Measurements from ENCODE around the gene SORBS1. TPM values are rescaled to one million over a fixed set of nuclear protein-coding genes. Genes with fewer than 3 reads are reported as not detected.

SORBS1 gene
- polyA plus RNA-seq, 1 donor from 2014 or later = 39.5 TPM

GRCh38 chr10:95562341-95562965 is 1.3 kb upstream of the SORBS1 start:
- Histone ChIP-seq H3K9ac (ENCODE audit: low read length) (no peak overlapping the region), H3K4me3 (ENCODE audit: low read length) (no peak overlapping the region), H3K9me2 (ENCODE audit: insufficient read depth, low read length) (no peaks in the 10 kb centered on the region), H3K27ac (ENCODE audit: low read length) (no peak overlapping the region), H3F3A (ENCODE audit: insufficient read depth, low read length, poor library complexity, severe bottlenecking) (no peaks in the 10 kb centered on the region), H3K9me3 (ENCODE audit: low read length) (no peaks in the 10 kb centered on the region), H3K27me3 (ENCODE audit: insufficient read depth, low read depth, low read length) (no peaks in the 10 kb centered on the region), H2AFZ (ENCODE audit: low read depth, low read length) (no peak overlapping the region), H4K20me1 (ENCODE audit: insufficient read depth) (no peaks in the 10 kb centered on the region), H3K36me3 (ENCODE audit: insufficient read depth, low read length) (no peaks in the 10 kb centered on the region), H3K4me2 (ENCODE audit: low read length) (no peak overlapping the region), H3K79me2 (replicated peaks; ENCODE audit: insufficient read depth, low read length) (peaks cover 9% of the 10 kb centered on the region)
- TF ChIP-seq RAD21 (conservative IDR thresholded peaks at IDR 0.05) (no peak), MXI1 (conservative IDR thresholded peaks at IDR 0.05; ENCODE audit: poor library complexity, severe bottlenecking) (no peak), SMC3 (conservative IDR thresholded peaks at IDR 0.05; ENCODE audit: poor library complexity) (no peak), EZH2 (IDR thresholded peaks at IDR 0.05; ENCODE audit: borderline replicate concordance, insufficient read depth, low read length, poor library complexity, severe bottlenecking) (no peak), POLR2AphosphoS5 (IDR thresholded peaks at IDR 0.05) (no peak), EP300 (conservative IDR thresholded peaks at IDR 0.05; ENCODE audit: poor library complexity, severe bottlenecking) (no peak), CTCF (IDR thresholded peaks at IDR 0.05; ENCODE audit: poor library complexity, severe bottlenecking) (no peak)

- Histone ChIP-seq H3K9ac (ENCODE audit: low read length) (peak overlapping the region; percentile 93), H3K27me3 (ENCODE audit: insufficient read depth, low read depth, low read length) (no peaks in the 10 kb centered on the region), H4K20me1 (ENCODE audit: insufficient read depth) (no peaks in the 10 kb centered on the region), H3K4me2 (ENCODE audit: low read length) (no peak overlapping the region), H2AFZ (ENCODE audit: low read depth, low read length) (no peak overlapping the region), H3K27ac (ENCODE audit: low read length) (no peak overlapping the region), H3K79me2 (replicated peaks; ENCODE audit: insufficient read depth, low read length) (peaks cover 9% of the 10 kb centered on the region), H3K36me3 (ENCODE audit: insufficient read depth, low read length) (no peaks in the 10 kb centered on the region), H3K4me3 (ENCODE audit: low read length) (peak overlapping the region; percentile 96), H3K9me3 (ENCODE audit: low read length) (no peaks in the 10 kb centered on the region), H3F3A (ENCODE audit: insufficient read depth, low read length, poor library complexity, severe bottlenecking) (no peaks in the 10 kb centered on the region), H3K9me2 (ENCODE audit: insufficient read depth, low read length) (no peaks in the 10 kb centered on the region)
- TF ChIP-seq POLR2AphosphoS5 (IDR thresholded peaks at IDR 0.05) = no peak
- no peak for TF ChIP-seq EZH2 (IDR thresholded peaks at IDR 0.05; ENCODE audit: borderline replicate concordance, insufficient read depth, low read length, poor library complexity, severe bottlenecking)
- no peak for TF ChIP-seq EP300 (conservative IDR thresholded peaks at IDR 0.05; ENCODE audit: poor library complexity, severe bottlenecking)
- no peak for TF ChIP-seq SMC3 (conservative IDR thresholded peaks at IDR 0.05; ENCODE audit: poor library complexity)
- TF ChIP-seq RAD21 (conservative IDR thresholded peaks at IDR 0.05) = no peak
- no peak for TF ChIP-seq CTCF (IDR thresholded peaks at IDR 0.05; ENCODE audit: poor library complexity, severe bottlenecking)
- no peak for TF ChIP-seq REST (IDR thresholded peaks at IDR 0.05; ENCODE audit: borderline replicate concordance)
- no peak for TF ChIP-seq MXI1 (conservative IDR thresholded peaks at IDR 0.05; ENCODE audit: poor library complexity, severe bottlenecking)
- TF ChIP-seq TAF1 (IDR thresholded peaks at IDR 0.05; ENCODE audit: low read depth) = no peak
Measured at GRCh38 chr10:95561864-95562177, 650 bp upstream of the SORBS1 start.

Data from neural cell (in vitro differentiated cells).